ENCODE data around the gene ARHGDIG.
"Not testable (repeated sequence)": the region's sequence is repeated elsewhere in the genome, so short reads cannot be mapped to it uniquely, and the experiment has no call there.

DNA sequence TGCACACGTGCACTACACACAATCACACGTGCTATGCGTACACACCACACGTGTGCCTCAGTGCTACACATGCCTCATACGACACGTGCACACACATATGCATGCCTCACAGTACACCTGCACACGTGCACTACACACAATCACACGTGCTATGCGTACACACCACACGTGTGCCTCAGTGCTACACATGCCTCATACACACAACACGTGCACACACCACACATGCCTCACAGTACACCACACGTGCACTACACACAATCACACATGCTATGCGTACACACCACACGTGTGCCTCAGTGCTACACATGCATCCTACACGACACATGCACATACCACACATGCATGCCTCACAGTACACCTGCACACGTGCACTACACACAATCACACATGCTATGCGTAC, 12.8 kb upstream of the ARHGDIG start:
- TF ChIP-seq, protein P1, sequence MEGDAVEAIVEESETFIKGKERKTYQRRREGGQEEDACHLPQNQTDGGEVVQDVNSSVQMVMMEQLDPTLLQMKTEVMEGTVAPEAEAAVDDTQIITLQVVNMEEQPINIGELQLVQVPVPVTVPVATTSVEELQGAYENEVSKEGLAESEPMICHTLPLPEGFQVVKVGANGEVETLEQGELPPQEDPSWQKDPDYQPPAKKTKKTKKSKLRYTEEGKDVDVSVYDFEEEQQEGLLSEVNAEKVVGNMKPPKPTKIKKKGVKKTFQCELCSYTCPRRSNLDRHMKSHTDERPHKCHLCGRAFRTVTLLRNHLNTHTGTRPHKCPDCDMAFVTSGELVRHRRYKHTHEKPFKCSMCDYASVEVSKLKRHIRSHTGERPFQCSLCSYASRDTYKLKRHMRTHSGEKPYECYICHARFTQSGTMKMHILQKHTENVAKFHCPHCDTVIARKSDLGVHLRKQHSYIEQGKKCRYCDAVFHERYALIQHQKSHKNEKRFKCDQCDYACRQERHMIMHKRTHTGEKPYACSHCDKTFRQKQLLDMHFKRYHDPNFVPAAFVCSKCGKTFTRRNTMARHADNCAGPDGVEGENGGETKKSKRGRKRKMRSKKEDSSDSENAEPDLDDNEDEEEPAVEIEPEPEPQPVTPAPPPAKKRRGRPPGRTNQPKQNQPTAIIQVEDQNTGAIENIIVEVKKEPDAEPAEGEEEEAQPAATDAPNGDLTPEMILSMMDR (IDR thresholded peaks at IDR 0.05; ENCODE audit: insufficient read depth, low read length), result not testable (repeated sequence)
- TF ChIP-seq, protein P2, sequence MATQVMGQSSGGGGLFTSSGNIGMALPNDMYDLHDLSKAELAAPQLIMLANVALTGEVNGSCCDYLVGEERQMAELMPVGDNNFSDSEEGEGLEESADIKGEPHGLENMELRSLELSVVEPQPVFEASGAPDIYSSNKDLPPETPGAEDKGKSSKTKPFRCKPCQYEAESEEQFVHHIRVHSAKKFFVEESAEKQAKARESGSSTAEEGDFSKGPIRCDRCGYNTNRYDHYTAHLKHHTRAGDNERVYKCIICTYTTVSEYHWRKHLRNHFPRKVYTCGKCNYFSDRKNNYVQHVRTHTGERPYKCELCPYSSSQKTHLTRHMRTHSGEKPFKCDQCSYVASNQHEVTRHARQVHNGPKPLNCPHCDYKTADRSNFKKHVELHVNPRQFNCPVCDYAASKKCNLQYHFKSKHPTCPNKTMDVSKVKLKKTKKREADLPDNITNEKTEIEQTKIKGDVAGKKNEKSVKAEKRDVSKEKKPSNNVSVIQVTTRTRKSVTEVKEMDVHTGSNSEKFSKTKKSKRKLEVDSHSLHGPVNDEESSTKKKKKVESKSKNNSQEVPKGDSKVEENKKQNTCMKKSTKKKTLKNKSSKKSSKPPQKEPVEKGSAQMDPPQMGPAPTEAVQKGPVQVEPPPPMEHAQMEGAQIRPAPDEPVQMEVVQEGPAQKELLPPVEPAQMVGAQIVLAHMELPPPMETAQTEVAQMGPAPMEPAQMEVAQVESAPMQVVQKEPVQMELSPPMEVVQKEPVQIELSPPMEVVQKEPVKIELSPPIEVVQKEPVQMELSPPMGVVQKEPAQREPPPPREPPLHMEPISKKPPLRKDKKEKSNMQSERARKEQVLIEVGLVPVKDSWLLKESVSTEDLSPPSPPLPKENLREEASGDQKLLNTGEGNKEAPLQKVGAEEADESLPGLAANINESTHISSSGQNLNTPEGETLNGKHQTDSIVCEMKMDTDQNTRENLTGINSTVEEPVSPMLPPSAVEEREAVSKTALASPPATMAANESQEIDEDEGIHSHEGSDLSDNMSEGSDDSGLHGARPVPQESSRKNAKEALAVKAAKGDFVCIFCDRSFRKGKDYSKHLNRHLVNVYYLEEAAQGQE (IDR thresholded peaks at IDR 0.05; ENCODE audit: insufficient replicate concordance, low read depth), result not testable (repeated sequence)
- TF ChIP-seq POLR2AphosphoS5 (IDR thresholded peaks at IDR 0.05; ENCODE audit: low read depth), result not testable (repeated sequence)

Data from HL-60 (cell line).